Esophagus muscularis mucosa (tissue), 4 donors: ENCODE data around the gene RERE. TPM values are rescaled to one million over a fixed set of nuclear protein-coding genes. Genes with fewer than 3 reads are reported as not detected.

Source experiments
- DNase-seq: peaks from one replicate; pipeline ENCODE4 v3.0.0-alpha.2; 2017; ENCODE audit errors: extremely low spot score
- H3K27ac ChIP-seq, 4 donors: fragments of 200-600 bp; sonication (generic); replicated peaks in 1 of 4; 1 replicate in 3 of 4; 2 replicates in 1 of 4; pipeline ENCODE4 v1.5.1; 2016 to 2019; ENCODE audit warnings: mild to moderate bottlenecking in 1 of 4
- H3K27me3 ChIP-seq, 4 donors: fragments of 200-600 bp; sonication (generic); one replicate each; pipeline versions ENCODE4 v1.5.1 to v1.6.0; 2016 to 2019
- H3K36me3 ChIP-seq, 4 donors: fragments of 200-600 bp; sonication (generic); one replicate each; pipeline ENCODE4 v1.5.1; 2016 to 2019
- H3K4me1 ChIP-seq, 4 donors: fragments of 200-600 bp; sonication (generic); one replicate each; pipeline ENCODE4 v1.5.1; 2016 to 2019
- H3K4me3 ChIP-seq, 4 donors: fragments of 200-600 bp; sonication (generic); 1 replicate in 2 of 4; 2 replicates in 2 of 4; pipeline ENCODE4 v1.5.1; 2016 to 2019; ENCODE audit warnings: mild to moderate bottlenecking in 4 of 4, moderate library complexity in 1 of 4
- H3K9me3 ChIP-seq, 4 donors: fragments of 200-600 bp; sonication (generic); 1 replicate in 3 of 4; 2 replicates in 1 of 4; pipeline ENCODE4 v1.5.1; 2016 to 2019
- CTCF ChIP-seq, 3 experiments: fragments of 200-600 bp in 2 of 3; fragments of 450-650 bp in 1 of 3; sonication (generic) in 2 of 3; IDR thresholded peaks; one replicate each; pipeline ENCODE4 v1.5.1; 2017 to 2019; ENCODE audit warnings: antibody characterized with exemption in 3 of 3, mild to moderate bottlenecking in 2 of 3, moderate library complexity in 1 of 3
- EP300 ChIP-seq: sonication (generic); formaldehyde crosslinking; IDR thresholded peaks from one replicate; pipeline ENCODE4 v1.6.1; 2017; ENCODE audit warnings: antibody characterized with exemption
- POLR2A ChIP-seq: fragments of 450-650 bp; IDR thresholded peaks from one replicate; pipeline ENCODE4 v1.6.1; 2017; ENCODE audit warnings: antibody characterized with exemption, moderate library complexity, mild to moderate bottlenecking, low read depth
- POLR2AphosphoS5 ChIP-seq, 2 donors: sonication (generic); formaldehyde crosslinking; IDR thresholded peaks; one replicate each; pipeline ENCODE4 v1.6.1; 2017; ENCODE audit warnings: antibody characterized with exemption in 2 of 2
- WGBS: methylation state at CpG from one replicate; pipeline ENCODE4 v1.1.5; 2018; 5-methylcytosine and 5-hydroxymethylcytosine counted together
- intact Hi-C: fragments of 100-400 bp; cut with DNase I; formaldehyde crosslinking; loops from one replicate; pipeline ENCODE4 v1.15.1; 2023
- total RNA-seq, 4 donors: library from RNA; depleted of rRNA; stranded (reverse); fragments of >200 nt; gene quantifications; one replicate each; pipeline versions ENCODE4 v1.1.0 to v1.2.1, GENCODE V29; 2016

The RERE gene
- total RNA-seq, 4 donors from 2014 or later, result 133 to 212 (median 168) TPM

- Histone ChIP-seq H3K4me1 (peaks cover 60 to 76% (median 70%) of the 10 kb centered on the region in 4 donors), H3K36me3 (peaks cover 0 to 43% (median 19%) of the 10 kb centered on the region in 4 donors), H3K4me3 (peak overlapping the region; percentile 82 to 93 (median 88)), H3K9me3 (no peaks in the 10 kb centered on the region), H3K27ac (peak overlapping the region; percentile 99), H3K27me3 (no peaks in the 10 kb centered on the region)
- no peak for DNase-seq
- TF ChIP-seq EP300 (no peak), CTCF (IDR thresholded peaks at IDR 0.05) (no peak), POLR2A (no peak), POLR2AphosphoS5 (IDR thresholded peaks at IDR 0.05) (no peak)
- intact Hi-C loops, result loop anchor here (5.0 kb wide), 1 partner anchor 48 kb away; no protein-coding TSS in a partner anchor
Observed at GRCh38 chr1:8420318-8420717, 397.1 kb downstream of the RERE start.

GRCh38 chr1:8419861-8420260 is 397.6 kb downstream of the RERE start:
- Histone ChIP-seq H3K9me3 (no peaks in the 10 kb centered on the region), H3K4me3 (peak overlapping the region; percentile 82 to 93 (median 88)), H3K36me3 (peaks cover 0 to 46% (median 20%) of the 10 kb centered on the region in 4 donors), H3K27me3 (no peaks in the 10 kb centered on the region), H3K27ac (peak overlapping the region; percentile 99), H3K4me1 (peaks cover 60 to 76% (median 70%) of the 10 kb centered on the region in 4 donors)
- TF ChIP-seq POLR2A (peak; percentile 44), CTCF (IDR thresholded peaks at IDR 0.05) (no peak), POLR2AphosphoS5 (IDR thresholded peaks at IDR 0.05) (peak; percentile 43 to 50)
- intact Hi-C loops, result loop anchor here (5.0 kb wide), 1 partner anchor 48 kb away; no protein-coding TSS in a partner anchor
- no peak for DNase-seq
- WGBS, result 41% methylated on average over 3 of the region's 3 CpGs

GRCh38 chr1:8419172-8419571 is 398.3 kb downstream of the RERE start:
- intact Hi-C loops, result no loop called here
- Histone ChIP-seq H3K9me3 (no peaks in the 10 kb centered on the region), H3K27me3 (no peaks in the 10 kb centered on the region), H3K36me3 (peaks cover 0 to 51% (median 23%) of the 10 kb centered on the region in 4 donors), H3K4me3 (peak overlapping the region; percentile 82 to 93 (median 88)), H3K27ac (peak overlapping the region; percentile 99), H3K4me1 (peaks cover 61 to 76% (median 70%) of the 10 kb centered on the region in 4 donors)
- WGBS, result 23% methylated on average over 6 of the region's 6 CpGs
- TF ChIP-seq EP300 (no peak), CTCF (IDR thresholded peaks at IDR 0.05) (no peak), POLR2AphosphoS5 (IDR thresholded peaks at IDR 0.05) (peak in 1 of 2 donors; percentile 49)
- no peak for DNase-seq

GRCh38 chr1:8418301-8418700 is 399.1 kb downstream of the RERE start:
- peak overlapping the region; percentile 99 for H3K27ac ChIP-seq
- TF ChIP-seq POLR2AphosphoS5 (IDR thresholded peaks at IDR 0.05), result no peak
- TF ChIP-seq POLR2A, result no peak
- TF ChIP-seq EP300, result no peak
- TF ChIP-seq CTCF (IDR thresholded peaks at IDR 0.05), result no peak
- peaks cover 69 to 85% (median 77%) of the 10 kb centered on the region in 4 donors for H3K4me1 ChIP-seq
- intact Hi-C loops, result no loop called here
- 73% methylated on average over 4 of the region's 4 CpGs for WGBS
- peak overlapping the region in 1 of 4 donors; percentile 82 for H3K4me3 ChIP-seq
- H3K27me3 ChIP-seq, result no peaks in the 10 kb centered on the region
- H3K36me3 ChIP-seq, result peaks cover 0 to 60% (median 31%) of the 10 kb centered on the region in 4 donors
- DNase-seq, result no peak
- H3K9me3 ChIP-seq, result no peaks in the 10 kb centered on the region

GRCh38 chr1:8417625-8418024 is 399.8 kb downstream of the RERE start:
- intact Hi-C loops, result no loop called here
- H3K36me3 ChIP-seq, result peaks cover 0 to 66% (median 33%) of the 10 kb centered on the region in 4 donors
- TF ChIP-seq POLR2AphosphoS5 (IDR thresholded peaks at IDR 0.05) (no peak), CTCF (IDR thresholded peaks at IDR 0.05) (no peak), POLR2A (no peak)
- no peaks in the 10 kb centered on the region for H3K27me3 ChIP-seq
- DNase-seq, result no peak
- H3K27ac ChIP-seq, result peak overlapping the region; percentile 99
- H3K9me3 ChIP-seq, result no peaks in the 10 kb centered on the region
- WGBS, result 59% methylated on average over 5 of the region's 5 CpGs
- no peak overlapping the region for H3K4me3 ChIP-seq
- peaks cover 76 to 92% (median 84%) of the 10 kb centered on the region in 4 donors for H3K4me1 ChIP-seq
